ENCODE measurements around the gene ZCCHC12.
"Not testable (repeated sequence)": the region's sequence is repeated elsewhere in the genome, so short reads cannot be mapped to it uniquely, and the experiment has no call there.

The ZCCHC12 gene

DNA sequence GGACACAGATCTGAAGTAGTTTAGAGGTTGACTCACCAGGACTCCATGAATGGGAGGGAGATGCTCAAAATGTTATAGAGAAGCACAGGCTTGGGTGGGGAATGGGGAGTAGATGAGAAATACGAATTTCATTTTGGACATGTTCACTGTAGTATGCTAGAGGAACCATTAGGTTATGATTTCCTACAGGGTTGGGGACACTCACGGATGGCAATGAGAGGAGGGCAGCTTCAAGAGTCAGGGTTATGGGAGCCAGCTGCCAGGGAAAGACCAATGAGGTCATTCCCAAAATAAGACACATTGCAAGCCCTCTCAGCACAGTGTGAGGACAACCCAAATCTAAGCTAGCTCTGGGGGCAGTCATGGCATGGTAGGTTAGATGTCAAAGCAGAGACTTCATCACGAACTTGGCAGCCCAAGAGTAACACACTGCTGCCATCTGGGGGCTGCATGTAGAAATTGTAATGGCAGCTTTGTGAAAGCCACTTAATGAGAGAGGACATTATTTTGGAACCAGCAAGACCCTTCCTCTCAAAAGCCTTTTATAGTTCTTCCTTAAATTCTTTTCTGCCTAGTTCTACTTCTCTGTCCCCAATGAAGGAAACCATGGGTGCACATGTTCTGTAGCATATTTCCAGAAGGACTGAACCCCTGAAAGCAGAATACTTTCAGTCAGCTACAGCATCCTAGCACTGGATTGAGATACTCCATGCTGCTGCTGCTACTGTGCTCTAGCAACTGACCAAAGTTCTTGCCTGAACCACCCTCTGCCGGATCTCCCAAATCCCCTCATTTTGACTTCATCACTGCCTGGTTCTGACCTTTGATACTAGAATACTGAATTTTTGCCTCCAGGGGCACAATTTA is 16.2 kb upstream of the ZCCHC12 start:
- POLR2A ChIA-PET, result no interaction called here
- CTCF ChIA-PET, result interaction anchor here (0.7 to 6.0 kb wide), 18 partner anchors 9 to 348 kb away, joined by 3 to 62 read pairs (median 4); partner anchors contain the start of gene ZCCHC12
- DNase-seq (ENCODE audit: low read depth, low spot score), result no peak

DNA sequence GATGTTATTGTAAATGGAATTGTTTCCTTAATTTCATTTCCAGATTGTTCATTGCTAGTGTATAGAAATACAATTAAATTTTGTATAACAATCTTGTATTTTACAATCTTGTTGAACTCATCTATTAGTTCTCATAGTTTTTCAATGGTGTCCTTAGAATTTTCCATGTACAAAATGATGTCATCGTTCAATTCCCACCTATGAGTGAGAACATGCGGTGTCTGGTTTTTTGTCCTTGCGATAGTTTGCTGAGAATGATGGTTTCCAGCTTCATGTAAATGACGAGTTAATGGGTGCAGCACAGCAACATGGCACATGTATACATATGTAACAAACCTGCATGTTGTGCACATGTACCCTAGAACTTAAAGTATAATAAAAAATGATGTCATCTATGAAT is 6.4 kb upstream of the ZCCHC12 start:
- CTCF ChIA-PET, result interaction anchor here (0.7 to 1.8 kb wide), 4 partner anchors 10 to 173 kb away, joined by 3 to 7 read pairs (median 4); no protein-coding TSS in a partner anchor
- DNase-seq (ENCODE audit: low read depth, low spot score); H3K4me3 ChIP-seq (ENCODE audit: low read depth, low read length); POLR2A ChIA-PET: not testable (repeated sequence)

More for the DNA sequence above, 16.2 kb upstream of the ZCCHC12 start:
- TF ChIP-seq, protein P1, sequence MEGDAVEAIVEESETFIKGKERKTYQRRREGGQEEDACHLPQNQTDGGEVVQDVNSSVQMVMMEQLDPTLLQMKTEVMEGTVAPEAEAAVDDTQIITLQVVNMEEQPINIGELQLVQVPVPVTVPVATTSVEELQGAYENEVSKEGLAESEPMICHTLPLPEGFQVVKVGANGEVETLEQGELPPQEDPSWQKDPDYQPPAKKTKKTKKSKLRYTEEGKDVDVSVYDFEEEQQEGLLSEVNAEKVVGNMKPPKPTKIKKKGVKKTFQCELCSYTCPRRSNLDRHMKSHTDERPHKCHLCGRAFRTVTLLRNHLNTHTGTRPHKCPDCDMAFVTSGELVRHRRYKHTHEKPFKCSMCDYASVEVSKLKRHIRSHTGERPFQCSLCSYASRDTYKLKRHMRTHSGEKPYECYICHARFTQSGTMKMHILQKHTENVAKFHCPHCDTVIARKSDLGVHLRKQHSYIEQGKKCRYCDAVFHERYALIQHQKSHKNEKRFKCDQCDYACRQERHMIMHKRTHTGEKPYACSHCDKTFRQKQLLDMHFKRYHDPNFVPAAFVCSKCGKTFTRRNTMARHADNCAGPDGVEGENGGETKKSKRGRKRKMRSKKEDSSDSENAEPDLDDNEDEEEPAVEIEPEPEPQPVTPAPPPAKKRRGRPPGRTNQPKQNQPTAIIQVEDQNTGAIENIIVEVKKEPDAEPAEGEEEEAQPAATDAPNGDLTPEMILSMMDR (IDR thresholded peaks at IDR 0.05; ENCODE audit: insufficient read depth, low read length, missing control alignments), result peak; percentile 44
- no peak overlapping the region for H3K4me3 ChIP-seq (ENCODE audit: low read depth, low read length)

DNA sequence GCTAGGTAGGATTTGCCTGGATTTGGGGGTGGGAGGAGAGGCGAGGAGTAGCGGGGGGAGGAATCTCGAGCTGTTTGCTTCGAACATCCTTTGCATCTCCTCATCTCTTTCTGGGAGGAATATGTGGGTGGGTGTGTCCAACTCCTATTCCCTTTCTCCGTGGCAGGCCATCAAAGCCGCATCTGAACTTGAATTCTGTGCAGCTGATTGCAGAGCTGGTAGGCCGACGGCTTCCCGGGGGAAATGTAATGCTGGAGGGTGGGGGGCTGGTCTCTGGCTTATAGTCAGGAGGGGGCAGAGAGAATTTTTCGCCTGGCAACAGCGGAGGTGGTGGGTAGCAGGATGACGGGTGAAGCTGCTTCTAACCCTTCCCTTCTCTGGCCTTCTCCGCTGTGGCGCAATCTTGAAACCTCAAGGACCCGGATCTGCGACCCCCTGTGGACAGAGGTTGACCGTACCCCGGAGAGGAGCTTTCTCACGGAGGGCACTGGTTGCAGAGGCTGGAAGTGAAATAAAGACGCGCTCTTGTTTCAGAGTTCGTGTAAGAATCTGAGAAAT is 628 bp downstream of the ZCCHC12 start:
- no peak for DNase-seq (ENCODE audit: low read depth, low spot score)
- H3K4me3 ChIP-seq (ENCODE audit: low read depth, low read length), result peak overlapping the region; percentile 30
- ChIA-PET CTCF (interaction anchor here (1.1 to 3.3 kb wide), 2 partner anchors 15 to 204 kb away, joined by 3 to 20 read pairs; no protein-coding TSS in a partner anchor), POLR2A (no interaction called here)
- TF ChIP-seq, protein P1 (IDR thresholded peaks at IDR 0.05; ENCODE audit: insufficient read depth, low read length, missing control alignments), result no peak

DNA sequence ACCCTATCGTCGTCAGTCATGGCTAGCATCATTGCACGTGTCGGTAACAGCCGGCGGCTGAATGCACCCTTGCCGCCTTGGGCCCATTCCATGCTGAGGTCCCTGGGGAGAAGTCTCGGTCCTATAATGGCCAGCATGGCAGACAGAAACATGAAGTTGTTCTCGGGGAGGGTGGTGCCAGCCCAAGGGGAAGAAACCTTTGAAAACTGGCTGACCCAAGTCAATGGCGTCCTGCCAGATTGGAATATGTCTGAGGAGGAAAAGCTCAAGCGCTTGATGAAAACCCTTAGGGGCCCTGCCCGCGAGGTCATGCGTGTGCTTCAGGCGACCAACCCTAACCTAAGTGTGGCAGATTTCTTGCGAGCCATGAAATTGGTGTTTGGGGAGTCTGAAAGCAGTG is 1.6 kb downstream of the ZCCHC12 start:
- DNase-seq (ENCODE audit: low read depth, low spot score), result no peak
- TF ChIP-seq, protein P1 (IDR thresholded peaks at IDR 0.05; ENCODE audit: insufficient read depth, low read length, missing control alignments), result no peak
- no peak overlapping the region for H3K4me3 ChIP-seq (ENCODE audit: low read depth, low read length)
- CTCF ChIA-PET, result interaction anchor here (1.1 to 3.3 kb wide), 2 partner anchors 14 to 205 kb away, joined by 3 to 20 read pairs; no protein-coding TSS in a partner anchor
- POLR2A ChIA-PET, result no interaction called here

DNA sequence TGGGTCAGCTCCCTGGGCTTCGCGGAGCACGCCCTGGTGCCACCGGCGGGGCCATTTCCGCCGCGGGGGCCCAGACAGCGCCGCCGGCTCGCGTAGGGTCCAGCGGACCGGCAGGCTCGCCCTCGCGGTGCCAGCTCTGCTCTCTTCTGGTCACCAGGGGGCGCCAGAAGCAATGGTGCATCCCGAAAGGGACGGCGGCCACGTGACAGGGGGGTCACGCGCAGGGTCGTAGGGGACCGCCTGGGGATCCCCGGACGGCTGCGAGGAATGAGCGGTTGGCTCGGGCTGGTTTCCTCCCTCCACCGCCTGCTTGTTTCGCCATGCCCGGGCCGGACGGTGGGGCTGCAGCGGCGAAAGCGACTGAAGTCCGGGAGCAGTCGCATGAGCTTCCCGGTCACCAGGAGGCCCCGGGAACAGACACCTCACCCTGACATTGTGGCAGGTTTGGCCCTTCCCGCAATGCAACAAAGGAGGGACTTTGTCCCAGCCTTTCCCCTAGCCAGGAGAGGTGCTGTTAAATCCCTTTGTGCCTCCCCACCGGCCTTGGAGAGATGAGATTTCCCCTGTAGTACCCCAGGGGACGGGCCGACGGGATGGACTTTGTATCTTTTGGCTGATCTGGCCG is 15.8 kb downstream of the ZCCHC12 start:
- no peak for DNase-seq (ENCODE audit: low read depth, low spot score)
- CTCF ChIA-PET, result interaction anchor here (0.7 to 3.8 kb wide), 19 partner anchors 8 to 417 kb away, joined by 3 to 33 read pairs (median 4); partner anchors contain the start of gene ZCCHC12
- TF ChIP-seq, protein P1 (IDR thresholded peaks at IDR 0.05; ENCODE audit: insufficient read depth, low read length, missing control alignments), result peak; percentile 74
- H3K4me3 ChIP-seq (ENCODE audit: low read depth, low read length), result peak overlapping the region; percentile 52
- POLR2A ChIA-PET, result no interaction called here

DNA sequence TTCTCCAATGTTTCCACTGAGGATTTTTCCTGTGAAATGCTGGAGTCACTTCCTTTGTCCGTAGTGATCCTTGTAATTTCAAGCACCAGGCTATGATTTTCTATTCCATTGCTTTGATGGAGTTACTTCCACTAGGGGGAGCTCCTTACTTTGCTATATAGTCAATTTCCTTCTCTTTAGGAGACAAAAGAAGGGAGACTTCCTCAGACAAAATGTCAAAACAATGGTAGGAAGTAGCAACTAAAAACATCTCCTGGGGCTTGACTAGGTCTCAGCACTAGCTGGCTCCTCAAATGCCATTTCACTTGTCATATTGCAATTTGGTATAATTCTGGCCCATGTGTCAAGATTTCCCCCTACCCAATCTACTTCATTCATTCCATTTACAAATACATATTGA is 24.1 kb downstream of the ZCCHC12 start:
- H3K4me3 ChIP-seq (ENCODE audit: low read depth, low read length), result no peak overlapping the region
- DNase-seq (ENCODE audit: low read depth, low spot score), result no peak
- TF ChIP-seq, protein P1 (IDR thresholded peaks at IDR 0.05; ENCODE audit: insufficient read depth, low read length, missing control alignments), result peak; percentile 29
- ChIA-PET CTCF (interaction anchor here (1.0 to 4.5 kb wide), 10 partner anchors 9 to 347 kb away, joined by 3 to 45 read pairs (median 4); no protein-coding TSS in a partner anchor), POLR2A (no interaction called here)

Measured in AG04449 (cell line).